SIG-M5 treated with dmso at 0.1 percent for 504 hours (cell line): ENCODE measurements around the gene SHANK2.
"Not testable (repeated sequence)": the region's sequence is repeated elsewhere in the genome, so short reads cannot be mapped to it uniquely, and the experiment has no call there.

ENCODE experiments used
- DNase-seq: peaks from one replicate; lab custom pipeline; 2025; ENCODE audit not compliant: unreplicated experiment; lab: John Stamatoyannopoulos, UW

The SHANK2 gene

DNA sequence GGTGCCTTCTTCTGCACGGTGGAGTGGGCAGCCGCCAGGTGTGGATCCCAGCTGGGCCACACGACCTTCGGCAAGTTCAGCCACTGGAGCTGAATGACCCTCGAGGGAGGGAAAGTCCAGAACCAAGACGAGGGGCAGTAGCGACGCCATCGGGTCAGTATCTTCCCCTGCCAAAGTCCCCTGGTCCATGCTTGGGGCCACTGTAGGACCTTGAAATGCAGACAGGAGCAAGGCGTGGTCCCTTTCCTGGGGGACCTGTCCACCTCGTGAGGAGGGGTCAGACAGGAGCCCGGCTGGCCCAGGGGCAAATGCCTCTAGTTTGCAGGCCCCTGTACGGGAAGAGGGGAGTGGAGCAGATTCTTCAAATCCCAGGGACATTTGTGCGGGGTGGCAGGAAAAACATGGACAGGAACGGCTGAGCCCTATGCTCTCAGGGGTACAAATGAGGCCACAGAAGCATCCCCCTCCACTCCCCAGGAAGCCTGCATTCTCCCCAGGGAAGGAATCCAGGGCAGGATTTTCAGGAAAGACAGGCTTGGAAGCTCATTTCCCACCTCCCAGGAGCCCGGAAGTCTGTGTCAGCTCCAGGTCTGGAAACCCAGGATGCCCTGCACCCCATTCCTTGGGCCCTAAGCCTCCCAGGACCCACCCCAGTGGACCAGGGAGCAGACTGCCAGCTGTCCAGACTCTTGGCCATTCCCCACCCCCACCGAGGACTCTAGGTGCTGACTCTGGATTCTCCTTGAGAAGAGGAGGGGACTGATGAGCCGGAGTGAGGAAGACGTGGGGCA lies 6.6 kb downstream of the SHANK2 start:
- no peak for DNase-seq

DNA sequence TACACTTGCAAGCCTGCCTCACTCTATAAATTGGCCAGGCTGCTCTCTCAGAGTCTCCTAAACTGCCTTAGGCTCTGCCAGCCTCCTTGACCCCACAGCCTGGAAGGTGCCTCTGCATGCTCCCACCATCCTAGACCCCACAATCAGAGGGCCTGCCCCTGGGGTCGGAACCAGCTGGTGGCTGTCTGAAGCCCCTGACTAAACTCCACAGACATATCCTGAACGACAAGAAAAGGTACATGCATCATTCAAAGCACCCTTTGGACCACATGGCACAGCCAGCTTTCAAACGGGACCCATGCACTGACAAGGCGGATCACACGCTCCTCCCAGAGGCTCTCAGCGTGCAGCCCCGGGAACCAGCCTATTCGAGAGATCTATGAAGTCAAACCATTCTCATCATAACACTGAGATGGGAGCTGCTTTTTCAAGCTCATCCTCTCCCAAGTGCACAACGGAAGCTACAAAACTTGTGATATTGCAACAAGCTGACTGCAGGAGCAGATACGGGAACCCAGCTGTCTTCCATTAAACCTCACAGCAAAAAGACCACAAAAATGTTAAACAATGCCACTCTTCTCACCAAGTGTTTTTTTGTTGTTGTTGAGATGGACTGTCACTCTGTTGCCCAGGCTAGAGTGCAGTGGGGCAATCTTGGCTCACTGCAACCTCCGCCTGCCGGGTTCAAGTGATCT lies 8.1 kb downstream of the SHANK2 start:
- DNase-seq: no peak

DNA sequence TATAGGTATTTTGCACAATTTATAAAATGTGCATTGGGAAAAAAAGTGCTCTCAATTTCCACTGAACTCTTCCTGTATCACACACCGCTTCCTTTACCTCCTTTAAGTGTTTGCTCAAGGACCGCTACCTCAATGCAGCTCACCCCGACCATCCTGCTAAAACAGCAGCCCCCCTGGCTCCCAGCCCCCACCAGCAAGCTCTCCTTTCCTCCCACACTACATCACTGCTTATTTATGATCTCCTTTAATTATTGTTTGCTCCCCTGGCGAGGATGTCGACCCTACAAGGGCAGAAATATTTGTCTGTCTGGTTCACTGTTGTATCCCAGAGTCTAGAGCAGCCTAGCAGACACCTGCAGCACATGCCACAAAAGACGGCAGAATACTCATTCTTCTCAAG lies 10.0 kb downstream of the SHANK2 start:
- DNase-seq: no peak

- DNase-seq: no peak
Observed at GRCh38 chr11:71241721-71242259, 10.6 kb downstream of the SHANK2 start.

- peak; percentile 51 for DNase-seq
Observed at GRCh38 chr11:71240865-71241691, 11.3 kb downstream of the SHANK2 start.

GRCh38 chr11:71240061-71240690 lies 12.2 kb downstream of the SHANK2 start:
- DNase-seq: no peak

DNA sequence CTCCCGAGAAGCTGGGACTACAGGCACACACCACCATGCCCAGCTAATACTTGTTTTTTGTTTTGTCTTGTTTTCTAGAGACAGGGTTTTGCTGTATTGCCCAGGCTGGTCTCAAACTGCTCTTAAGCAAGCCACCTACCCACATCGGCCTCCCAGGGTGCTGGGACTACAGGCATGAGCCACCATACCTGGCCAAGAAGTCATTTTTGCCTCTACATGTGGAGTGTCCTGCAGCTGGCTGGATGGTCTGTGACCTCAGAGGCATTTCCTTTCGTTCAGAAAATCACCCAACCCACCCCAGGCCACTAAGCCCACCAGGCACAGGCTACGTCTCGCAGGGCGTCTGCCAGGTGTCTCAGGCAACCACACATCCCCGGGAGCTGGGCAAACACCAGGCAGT lies 12.8 kb downstream of the SHANK2 start:
- DNase-seq: no peak

DNA sequence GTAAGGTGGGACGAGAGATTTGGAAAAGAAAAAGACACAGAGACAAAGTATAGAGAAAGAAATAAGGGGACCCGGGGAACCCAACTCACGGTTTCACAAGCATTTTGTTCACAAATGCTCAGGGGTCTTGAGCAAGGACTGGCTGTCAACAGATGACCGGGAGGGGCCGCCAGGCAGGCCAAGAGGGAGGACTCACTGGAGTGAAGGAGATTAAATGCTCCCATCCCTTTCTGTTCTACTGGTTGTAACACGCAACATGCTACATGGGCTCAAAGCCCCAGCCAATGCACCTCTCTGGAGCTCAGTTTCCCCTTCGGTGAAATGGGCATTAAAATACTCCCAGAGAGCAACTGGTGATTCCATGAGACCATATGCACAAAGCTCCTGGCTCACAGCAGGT lies 13.4 kb downstream of the SHANK2 start:
- no peak for DNase-seq

GRCh38 chr11:71238285-71238875 lies 14.0 kb downstream of the SHANK2 start:
- no peak for DNase-seq

- DNase-seq: no peak
Observed at GRCh38 chr11:71237853-71238252, 14.5 kb downstream of the SHANK2 start.

GRCh38 chr11:71236836-71237475 lies 15.4 kb downstream of the SHANK2 start:
- no peak for DNase-seq

DNA sequence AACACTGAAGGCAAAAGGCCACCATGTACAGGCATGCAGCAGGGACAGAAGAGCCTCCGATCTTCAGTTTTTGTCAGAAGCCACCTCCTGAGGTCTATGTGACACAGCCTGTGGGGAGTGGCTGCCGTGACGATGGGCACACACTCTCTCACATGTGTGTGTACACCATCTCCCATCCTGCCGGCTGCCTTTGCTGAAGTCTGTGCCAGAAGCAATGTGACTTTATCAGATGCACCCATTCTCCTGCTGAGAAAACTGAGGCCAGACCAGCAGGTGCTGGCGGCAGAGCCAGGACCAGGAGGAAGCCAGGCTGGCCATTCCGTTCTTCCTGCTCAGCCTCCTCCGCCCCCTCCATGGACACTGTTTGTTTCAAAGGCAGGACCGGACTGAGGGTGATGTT lies 16.7 kb downstream of the SHANK2 start:
- no peak for DNase-seq

- not testable (repeated sequence) for DNase-seq
Observed at GRCh38 chr11:71233896-71234852, 18.2 kb downstream of the SHANK2 start.

DNA sequence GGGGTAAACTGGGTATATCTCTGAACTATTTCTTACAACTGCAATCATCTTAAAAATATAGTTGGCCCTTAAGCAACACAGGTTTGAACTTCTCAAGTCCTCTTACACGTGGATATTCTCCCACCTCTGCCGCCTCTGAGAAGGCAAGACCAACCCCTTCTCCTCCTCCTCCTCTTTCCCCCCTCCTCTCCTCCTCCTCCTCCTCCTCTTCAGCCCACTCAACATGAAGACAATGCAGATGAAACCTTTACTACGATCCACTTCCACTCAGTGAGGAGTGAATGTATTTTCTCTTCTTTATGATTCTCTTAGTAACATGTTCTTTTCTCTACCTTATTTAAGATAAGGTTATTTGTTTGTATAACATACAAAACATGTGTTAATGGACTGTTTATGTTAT lies 20.0 kb downstream of the SHANK2 start:
- no peak for DNase-seq

DNA sequence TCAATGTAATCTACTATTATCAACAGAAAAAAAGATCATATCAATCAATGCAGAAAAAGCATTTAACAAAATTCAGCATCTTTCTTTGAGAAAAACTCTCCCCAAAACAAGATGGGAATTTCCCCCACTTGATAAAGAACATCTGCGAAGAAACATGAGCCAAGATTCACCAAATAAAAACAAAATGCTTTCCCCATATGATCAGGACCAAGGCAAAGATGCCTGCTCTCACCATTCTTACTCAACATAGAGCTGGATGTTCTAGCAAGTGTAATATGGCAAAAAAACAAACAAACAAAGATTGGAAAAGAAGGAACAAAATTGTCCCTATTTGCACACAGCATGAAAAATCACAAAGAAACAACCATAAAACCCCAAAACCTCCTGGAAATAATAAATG lies 23.4 kb downstream of the SHANK2 start:
- DNase-seq: no peak

DNA sequence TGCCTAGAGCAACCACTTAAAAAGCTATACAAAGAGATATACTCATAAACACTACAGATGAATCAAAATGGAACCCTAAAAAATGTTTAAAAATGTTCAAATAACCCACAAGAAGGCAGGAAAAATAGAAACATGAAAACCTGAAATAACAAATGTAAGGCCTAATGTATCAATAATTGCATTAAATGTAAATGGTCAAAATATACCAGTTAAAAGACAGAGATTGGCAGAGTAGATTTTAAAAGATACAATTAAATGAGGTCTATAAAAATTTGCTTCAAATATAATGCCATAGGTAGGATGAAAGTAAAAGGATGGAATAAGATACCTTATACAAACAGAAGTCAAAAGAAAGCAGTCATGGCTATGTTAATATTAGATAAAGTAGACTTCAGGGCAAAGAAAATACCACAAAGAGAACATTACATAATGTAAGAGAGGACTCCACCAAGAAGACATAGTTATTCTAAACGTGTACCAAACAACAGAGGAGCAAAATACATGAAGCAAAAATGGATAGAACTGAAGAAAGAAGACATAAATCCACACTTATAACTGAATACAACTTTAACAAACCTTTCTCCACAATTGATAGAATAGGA lies 25.2 kb downstream of the SHANK2 start:
- no peak for DNase-seq

- DNase-seq: no peak
Observed at GRCh38 chr11:71223671-71224660, 28.4 kb downstream of the SHANK2 start.

GRCh38 chr11:71223081-71223405 lies 29.3 kb downstream of the SHANK2 start:
- DNase-seq: no peak
